Lower leg skin (tissue), 3 donors: ENCODE results near the gene TBC1D2.

ENCODE experiments used
- POLR2A ChIP-seq, 2 donors: fragments of 450-650 bp; IDR thresholded peaks; one replicate each; pipeline ENCODE4 v1.6.1; 2016 to 2017; ENCODE audit warnings: antibody characterized with exemption in 2 of 2, mild to moderate bottlenecking in 1 of 2, moderate library complexity in 1 of 2
- TF ChIP-seq, protein P1 (sequence below), 3 donors: fragments of 450-650 bp; IDR thresholded peaks; one replicate each; pipeline ENCODE4 v1.5.1; 2016; ENCODE audit warnings: antibody characterized with exemption in 3 of 3, mild to moderate bottlenecking in 3 of 3, moderate library complexity in 2 of 3

DNA sequence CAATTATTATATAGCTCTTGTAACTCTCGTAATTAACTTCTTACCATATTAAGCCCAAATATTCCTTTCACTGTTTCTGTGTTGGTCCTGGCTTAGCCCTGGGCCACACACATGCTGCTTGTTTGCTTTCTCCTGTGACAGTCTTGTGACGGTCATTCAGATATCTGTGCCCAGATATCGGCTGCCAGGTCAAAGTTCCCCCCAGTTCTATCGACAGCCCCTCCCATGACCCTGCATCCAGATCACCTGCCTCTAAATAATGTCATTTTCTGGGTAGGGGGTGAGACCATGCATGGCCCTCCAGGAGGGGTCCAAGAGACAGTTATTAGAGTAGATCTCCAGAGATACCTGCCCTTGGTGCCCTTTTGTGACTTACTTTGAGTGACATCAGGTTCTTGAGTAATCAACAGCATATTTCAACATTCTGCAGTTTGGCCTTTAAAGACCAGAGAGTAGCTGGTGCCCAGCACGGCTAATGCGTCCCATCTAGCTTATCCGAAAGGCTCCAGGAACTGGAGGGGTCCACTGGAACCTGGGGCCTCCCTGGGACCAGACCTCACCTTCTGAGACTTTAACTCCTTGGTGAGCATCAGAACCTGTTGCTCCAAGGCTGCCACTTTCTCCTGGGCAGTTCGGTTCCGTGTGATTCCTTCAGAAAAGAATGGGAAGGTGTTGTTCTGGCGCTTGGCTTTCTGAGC lies 26.9 kb downstream of the TBC1D2 start:
- TF ChIP-seq, protein P1, sequence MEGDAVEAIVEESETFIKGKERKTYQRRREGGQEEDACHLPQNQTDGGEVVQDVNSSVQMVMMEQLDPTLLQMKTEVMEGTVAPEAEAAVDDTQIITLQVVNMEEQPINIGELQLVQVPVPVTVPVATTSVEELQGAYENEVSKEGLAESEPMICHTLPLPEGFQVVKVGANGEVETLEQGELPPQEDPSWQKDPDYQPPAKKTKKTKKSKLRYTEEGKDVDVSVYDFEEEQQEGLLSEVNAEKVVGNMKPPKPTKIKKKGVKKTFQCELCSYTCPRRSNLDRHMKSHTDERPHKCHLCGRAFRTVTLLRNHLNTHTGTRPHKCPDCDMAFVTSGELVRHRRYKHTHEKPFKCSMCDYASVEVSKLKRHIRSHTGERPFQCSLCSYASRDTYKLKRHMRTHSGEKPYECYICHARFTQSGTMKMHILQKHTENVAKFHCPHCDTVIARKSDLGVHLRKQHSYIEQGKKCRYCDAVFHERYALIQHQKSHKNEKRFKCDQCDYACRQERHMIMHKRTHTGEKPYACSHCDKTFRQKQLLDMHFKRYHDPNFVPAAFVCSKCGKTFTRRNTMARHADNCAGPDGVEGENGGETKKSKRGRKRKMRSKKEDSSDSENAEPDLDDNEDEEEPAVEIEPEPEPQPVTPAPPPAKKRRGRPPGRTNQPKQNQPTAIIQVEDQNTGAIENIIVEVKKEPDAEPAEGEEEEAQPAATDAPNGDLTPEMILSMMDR (IDR thresholded peaks at IDR 0.05), result no peak
- no peak for TF ChIP-seq POLR2A (IDR thresholded peaks at IDR 0.05)
